Caki2 (cell line): ENCODE measurements around the gene KNCN. TPM values are rescaled to one million over a fixed set of nuclear protein-coding genes. Genes with fewer than 3 reads are reported as not detected.

Experiments used
- DNase-seq: peaks from one replicate; pipeline ENCODE4 v3.0.0-alpha.2; 2015; ENCODE audit warnings: low read depth
- in situ Hi-C: cut with HindIII; loops from 2 replicates; pipeline ENCODE4 v1.10.0; 2016; ENCODE audit warnings: low sequenced_read_pairs, low pct_unique_long_range_greater_than_20kb, mixed read lengths
- total RNA-seq: library from RNA; depleted of rRNA; stranded (reverse); fragments of >200 nt; shearing (Covaris generic); gene quantifications from 2 replicates; pipeline ENCODE4 v1.2.3, GENCODE V29; 2014; ENCODE audit warnings: low replicate concordance

Gene KNCN
- total RNA-seq, 1 experiment from 2014 or later = not detected

DNA sequence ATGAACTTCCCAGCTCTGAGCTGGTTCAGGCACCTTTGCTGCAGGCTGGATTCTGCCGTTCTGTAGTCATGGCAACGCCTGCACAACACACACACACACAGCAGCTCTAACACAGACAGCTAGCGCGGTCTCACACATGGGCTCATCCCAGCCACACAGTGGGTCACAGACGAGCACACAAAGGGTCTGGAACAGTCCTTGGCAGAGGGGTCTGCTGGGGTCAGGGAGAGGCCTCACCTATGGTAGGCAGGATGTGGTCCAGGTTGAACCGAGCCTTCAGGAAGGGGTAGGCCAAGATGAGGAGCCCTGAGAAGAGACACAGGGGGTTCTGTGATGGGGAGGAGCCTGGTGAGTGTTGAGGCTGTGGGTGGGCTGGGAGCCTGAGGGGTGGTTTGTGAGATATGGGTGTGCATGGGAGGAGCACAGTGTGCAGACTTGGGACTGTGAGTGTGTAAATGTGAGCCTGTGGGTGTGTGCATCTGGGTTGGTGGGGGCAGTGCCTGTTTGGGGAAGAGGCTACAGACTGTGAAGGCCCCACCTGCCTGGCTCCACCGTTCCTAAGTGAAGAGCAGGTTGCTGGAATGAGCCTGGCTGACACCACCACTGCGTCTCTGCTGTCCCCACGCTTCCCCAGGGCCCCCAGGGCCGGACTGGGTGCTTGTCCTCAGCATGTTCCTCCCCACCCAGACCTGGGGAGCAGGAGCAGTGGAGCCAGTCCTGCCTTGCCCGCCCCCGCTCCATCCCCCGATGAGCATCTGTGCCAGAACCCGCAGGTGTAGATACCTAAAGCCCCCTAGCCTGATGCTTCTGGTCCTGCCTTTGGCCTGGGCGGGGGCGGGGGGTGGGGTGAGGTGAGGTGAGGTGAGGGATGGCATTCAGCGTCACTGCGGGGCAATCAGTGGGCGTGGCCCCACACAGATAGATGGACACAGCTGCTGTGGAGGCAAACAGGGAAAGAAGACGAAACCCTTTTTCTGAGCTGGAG, 1.5 kb downstream of the KNCN start:
- in situ Hi-C loops = no loop called here
- DNase-seq = no peak

GRCh38 chr1:46547481-46548383, 3.7 kb downstream of the KNCN start:
- DNase-seq = peak; percentile 22
- in situ Hi-C loops = no loop called here

DNA sequence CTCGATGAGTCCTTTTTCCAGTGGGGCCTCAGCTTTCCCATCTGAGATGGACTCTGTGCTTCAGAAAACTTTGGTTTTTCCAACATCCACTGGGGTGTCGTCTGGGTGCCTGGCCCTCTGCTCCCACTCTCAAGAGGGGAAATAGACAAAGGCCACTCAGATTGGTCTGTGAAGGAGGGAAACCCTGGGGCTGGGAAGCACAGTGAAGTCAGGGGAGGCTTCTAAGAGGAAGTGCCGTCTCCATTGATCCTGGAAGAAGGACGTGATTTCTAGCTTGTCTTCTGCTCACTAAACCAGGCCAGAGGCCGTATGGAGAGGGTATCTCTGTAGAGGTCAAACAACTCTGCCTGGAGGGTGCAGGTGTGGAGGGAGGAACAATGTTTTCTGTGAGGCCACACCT, 5.2 kb downstream of the KNCN start:
- no peak for DNase-seq
- in situ Hi-C loops = no loop called here

DNA sequence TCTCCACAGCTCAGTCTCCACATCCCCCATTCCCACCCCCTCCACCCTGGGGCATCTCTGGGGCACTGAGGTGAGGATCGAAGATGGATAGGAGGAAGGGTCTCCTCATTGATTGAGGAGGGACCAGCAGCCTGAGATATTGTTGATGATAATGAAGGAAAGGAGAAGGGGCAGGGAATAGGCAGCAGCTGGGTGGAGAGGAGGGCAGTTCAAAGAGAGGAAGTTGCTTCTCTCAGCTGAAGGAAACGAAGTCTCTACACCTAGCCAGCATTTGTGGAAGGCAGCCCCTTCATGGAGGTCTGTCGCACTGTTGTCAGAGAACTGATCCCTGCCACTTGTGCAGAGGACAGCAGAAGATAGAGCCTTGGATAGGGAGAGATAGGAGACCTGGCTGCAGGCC, 5.7 kb downstream of the KNCN start:
- DNase-seq = no peak
- in situ Hi-C loops = no loop called here

GRCh38 chr1:46544561-46545240, 6.7 kb downstream of the KNCN start:
- no peak for DNase-seq
- in situ Hi-C loops = no loop called here

DNA sequence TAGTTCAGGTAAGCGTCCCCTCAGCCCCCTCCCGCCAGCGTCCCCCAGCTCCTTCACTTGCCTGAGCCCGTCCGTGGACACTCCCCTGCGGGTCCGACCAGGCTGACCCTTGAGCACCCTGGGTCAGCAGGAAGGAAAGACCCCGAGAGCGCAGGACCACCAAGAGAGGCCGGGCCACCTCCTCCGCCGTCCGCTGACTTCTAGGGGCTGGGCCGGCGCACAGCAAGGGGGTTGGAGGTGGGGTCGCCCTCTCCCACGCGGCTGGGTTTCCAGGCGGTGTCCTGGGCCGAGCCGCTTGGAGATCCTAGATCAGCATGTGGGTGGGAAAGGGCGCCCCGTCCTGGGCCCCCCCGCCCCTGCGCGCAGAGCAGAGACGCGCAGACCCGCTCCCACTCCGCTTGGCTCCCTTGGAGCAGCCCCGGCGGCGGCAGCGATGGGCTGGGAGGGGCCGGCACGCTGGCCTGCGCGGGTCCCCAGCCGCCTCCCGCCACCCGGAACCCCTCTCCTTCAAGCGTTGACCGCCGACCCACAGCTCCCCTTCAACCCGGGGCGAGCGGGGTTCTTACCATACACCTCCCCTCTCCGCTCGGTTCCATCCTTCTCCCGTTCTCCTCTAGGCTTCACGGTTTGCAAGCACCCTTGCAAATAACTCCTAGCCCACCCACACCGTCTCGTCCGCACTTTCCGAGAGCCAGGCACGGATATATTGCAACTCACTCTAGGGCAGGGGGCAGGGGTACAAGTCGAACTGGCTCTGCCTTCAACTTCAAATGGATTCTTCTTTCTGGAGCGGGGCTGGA, 7.5 kb downstream of the KNCN start:
- in situ Hi-C loops = no loop called here
- no peak for DNase-seq

DNA sequence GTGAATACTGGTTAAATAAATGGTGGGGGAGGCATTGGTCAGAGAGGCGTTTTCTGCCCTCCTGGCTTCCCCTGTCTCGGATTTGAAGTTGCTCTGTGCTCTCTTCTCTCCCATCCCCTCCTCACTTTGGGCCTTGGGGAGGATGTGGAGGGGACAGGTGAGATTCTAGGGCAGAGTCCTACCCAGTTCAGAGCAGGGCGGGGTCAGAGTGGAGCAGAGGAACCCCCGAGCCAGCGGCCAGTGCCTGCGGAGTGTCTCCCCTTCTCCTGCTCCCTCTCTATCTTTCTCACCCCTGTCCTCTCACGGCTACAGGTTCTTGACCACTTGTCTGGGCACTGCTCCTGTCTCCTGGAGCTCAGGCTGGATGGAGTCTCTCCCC, 8.1 kb downstream of the KNCN start:
- in situ Hi-C loops = no loop called here
- no peak for DNase-seq

DNA sequence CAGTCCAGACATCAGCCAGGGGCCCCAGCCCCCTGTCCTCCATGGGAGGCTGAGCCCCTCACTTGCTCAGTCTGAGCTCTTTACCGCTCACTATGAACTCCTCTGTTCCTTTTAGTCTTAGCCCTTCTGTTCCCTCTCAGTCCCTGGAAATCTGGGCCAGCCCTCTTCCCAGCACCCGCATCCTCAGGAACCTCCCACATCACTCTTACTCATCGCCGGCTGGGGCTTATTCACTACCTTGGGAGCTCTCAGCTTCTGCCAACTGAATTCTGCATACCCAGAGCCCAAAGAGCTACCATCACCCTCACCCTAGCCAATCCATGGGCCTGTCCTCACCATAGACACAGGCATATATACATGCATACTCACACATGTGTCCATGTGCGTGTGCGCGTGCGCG, 11.5 kb downstream of the KNCN start:
- in situ Hi-C loops = no loop called here
- no peak for DNase-seq

GRCh38 chr1:46538147-46538546, 13.3 kb downstream of the KNCN start:
- in situ Hi-C loops = no loop called here
- no peak for DNase-seq

DNA sequence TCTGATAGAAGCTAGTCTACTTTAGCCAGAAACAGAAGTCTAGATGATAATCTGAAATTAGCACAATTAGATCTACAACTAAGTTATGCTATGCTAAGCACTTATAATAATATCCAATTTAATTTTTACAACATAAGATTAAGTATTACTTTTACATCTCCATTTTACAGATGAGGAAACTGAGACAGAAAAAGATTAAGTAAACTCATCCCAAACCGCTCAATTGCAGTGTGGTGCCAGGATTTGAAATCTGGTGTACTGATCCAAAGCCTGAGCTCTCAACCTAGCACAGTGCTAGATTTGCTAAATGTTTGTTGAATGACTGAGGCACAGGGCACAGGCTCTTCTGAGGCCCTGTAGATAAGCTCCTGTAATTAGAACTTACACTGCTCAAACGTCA, 13.8 kb downstream of the KNCN start:
- in situ Hi-C loops = no loop called here
- DNase-seq = no peak

- DNase-seq = no peak
- in situ Hi-C loops = no loop called here
Observed at GRCh38 chr1:46536527-46536926, 14.9 kb downstream of the KNCN start.

DNA sequence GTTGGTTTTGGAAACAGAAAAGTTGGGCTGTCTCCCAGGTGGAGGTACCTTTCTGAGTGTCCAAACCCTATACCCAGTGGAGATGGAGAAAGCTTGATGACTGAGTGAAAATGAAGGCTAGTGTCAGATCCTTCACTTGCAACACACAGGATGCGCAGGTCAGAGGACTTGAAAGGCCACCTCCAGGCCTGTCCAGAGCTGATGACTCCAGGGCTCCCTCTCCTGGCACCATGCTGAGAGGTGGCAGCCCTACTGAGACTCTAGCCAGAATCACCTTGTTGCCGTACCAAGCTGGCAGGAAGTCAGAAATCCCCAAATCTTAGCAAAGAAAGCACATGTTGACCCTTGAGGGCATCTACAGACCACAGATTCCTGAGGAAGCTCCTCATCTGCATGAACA, 16.4 kb downstream of the KNCN start:
- in situ Hi-C loops = no loop called here
- no peak for DNase-seq

- DNase-seq = no peak
- in situ Hi-C loops = no loop called here
Observed at GRCh38 chr1:46533179-46533864, 18.1 kb downstream of the KNCN start.

- in situ Hi-C loops = no loop called here
- no peak for DNase-seq
Observed at GRCh38 chr1:46532498-46533178, 18.8 kb downstream of the KNCN start.

DNA sequence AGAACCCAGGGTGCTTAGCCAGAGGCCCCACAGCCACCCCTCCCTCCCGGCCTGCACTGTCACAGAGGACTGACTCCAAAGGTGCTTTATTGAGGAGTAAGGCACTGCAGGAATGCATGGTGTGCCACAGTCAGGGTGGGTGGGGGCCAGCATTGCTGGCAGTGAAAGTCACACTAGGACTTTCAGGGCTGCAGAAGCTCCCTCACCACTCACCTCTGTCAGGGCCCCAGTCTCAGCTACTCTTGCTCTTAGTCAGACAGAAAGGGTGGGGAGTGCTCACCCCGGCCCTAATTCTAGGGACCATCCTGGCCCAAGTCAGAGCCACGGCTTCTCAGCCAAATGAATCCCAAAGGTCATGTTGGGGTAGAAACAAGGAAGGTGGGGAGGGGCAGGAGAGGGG, 19.4 kb downstream of the KNCN start:
- in situ Hi-C loops = no loop called here
- DNase-seq = no peak

GRCh38 chr1:46530791-46531409, 20.5 kb downstream of the KNCN start:
- in situ Hi-C loops = no loop called here
- no peak for DNase-seq

DNA sequence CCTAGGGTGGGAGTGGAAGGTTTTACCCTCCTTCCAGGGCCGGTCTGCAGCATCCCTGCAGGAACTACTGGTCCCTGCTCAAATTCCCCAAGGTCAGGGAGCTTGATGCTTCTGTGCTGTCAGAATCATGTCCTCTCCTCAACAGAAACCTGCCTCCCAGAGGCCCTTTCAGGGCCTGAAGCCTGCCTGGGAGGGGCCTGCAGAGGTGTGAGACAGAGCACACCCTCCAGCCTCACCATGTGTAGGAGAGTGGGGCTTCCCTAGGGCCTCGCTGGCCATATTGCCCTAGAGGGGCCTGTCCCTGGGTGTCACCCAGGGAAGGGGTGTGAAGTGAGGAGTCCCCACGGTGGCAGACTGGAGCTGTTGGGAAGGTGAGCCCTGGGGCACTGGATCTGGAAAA, 21.1 kb downstream of the KNCN start:
- in situ Hi-C loops = no loop called here

More for the DNA sequence above, 21.1 kb downstream of the KNCN start:
- DNase-seq = no peak
